HEK293 (cell line): ENCODE measurements around the gene UGT1A10.

Source experiments
- CTCF ChIA-PET: fragments of 350-600 bp; formaldehyde crosslinking; extraction: SDS; loops from one replicate; lab custom pipeline; 2021; ENCODE audit warnings: antibody characterized with exemption; lab: Yijun Ruan, JAX
- POLR2A ChIA-PET: fragments of 300-600 bp; formaldehyde crosslinking; extraction: SDS; loops from one replicate; lab custom pipeline; 2020; ENCODE audit warnings: antibody characterized with exemption, inconsistent platforms; lab: Yijun Ruan, JAX
- H3K27ac ChIP-seq: fragments of 200-500 bp; sonication (Bioruptor generic); 2 replicates; pipeline ENCODE4 v1.5.1; 2014; ENCODE audit warnings: low read depth, low read length, control low read depth, inconsistent platforms; ENCODE audit errors: extremely low read depth
- H3K36me3 ChIP-seq, 2 experiments: fragments of 200-500 bp in 1 of 2; sonication (Bioruptor generic) in 1 of 2; 1 replicate in 1 of 2; 2 replicates in 1 of 2; pipeline ENCODE4 v1.5.1; 2014 to 2017; ENCODE audit warnings: inconsistent platforms in 2 of 2, low read length in 2 of 2; ENCODE audit not compliant: control insufficient read depth in 2 of 2, insufficient read depth in 1 of 2
- H3K4me1 ChIP-seq: fragments of 200-500 bp; sonication (Bioruptor generic); 2 replicates; pipeline ENCODE4 v1.5.1; 2014; ENCODE audit warnings: mild to moderate bottlenecking, low read length, inconsistent platforms; ENCODE audit not compliant: control insufficient read depth, insufficient read depth
- H3K4me3 ChIP-seq: 2 replicates; pipeline ENCODE4 v1.5.1; 2011; ENCODE audit warnings: low read depth, mild to moderate bottlenecking, control low read depth, low read length, moderate library complexity
- H3K9me3 ChIP-seq: fragments of 200-500 bp; sonication (Bioruptor generic); 2 replicates; pipeline ENCODE4 v1.5.1; 2014; ENCODE audit warnings: low read depth, low read length, inconsistent platforms; ENCODE audit not compliant: control insufficient read depth, insufficient read depth
- GFI1B ChIP-seq: fragments of 450-650 bp; formaldehyde crosslinking; IDR thresholded peaks from 2 replicates; pipeline ENCODE4 v1.5.1; 2016; ENCODE audit warnings: missing biosample characterization, missing genetic modification characterization
- GLI4 ChIP-seq: fragments of 450-650 bp; formaldehyde crosslinking; IDR thresholded peaks from 2 replicates; pipeline ENCODE4 v1.5.1; 2016; ENCODE audit warnings: missing biosample characterization, missing genetic modification characterization
- HOXA7 ChIP-seq: sonication (generic); formaldehyde crosslinking; IDR thresholded peaks from 2 replicates; pipeline ENCODE4 v1.8.1; 2022; ENCODE audit warnings: missing genetic modification reagents, borderline replicate concordance
- KLF7 ChIP-seq: fragments of 450-650 bp; formaldehyde crosslinking; IDR thresholded peaks from 2 replicates; pipeline ENCODE4 v1.5.1; 2016; ENCODE audit warnings: missing biosample characterization, missing genetic modification characterization, borderline replicate concordance
- MYNN ChIP-seq: fragments of 450-650 bp; formaldehyde crosslinking; IDR thresholded peaks from 2 replicates; pipeline ENCODE4 v1.5.1; 2016; ENCODE audit warnings: missing biosample characterization, missing genetic modification characterization, borderline replicate concordance
- OSR2 ChIP-seq: fragments of 450-650 bp; formaldehyde crosslinking; IDR thresholded peaks from 2 replicates; pipeline ENCODE4 v1.5.1; 2016; ENCODE audit warnings: missing biosample characterization, missing genetic modification characterization
- SCRT1 ChIP-seq: fragments of 450-650 bp; formaldehyde crosslinking; IDR thresholded peaks from 2 replicates; pipeline ENCODE4 v1.5.1; 2016; ENCODE audit warnings: missing biosample characterization, missing genetic modification characterization, borderline replicate concordance
- SCRT2 ChIP-seq: fragments of 450-650 bp; formaldehyde crosslinking; IDR thresholded peaks from 2 replicates; pipeline ENCODE4 v1.5.1; 2016; ENCODE audit warnings: missing biosample characterization, missing genetic modification characterization
- ZBTB17 ChIP-seq: fragments of 450-650 bp; formaldehyde crosslinking; IDR thresholded peaks from 2 replicates; pipeline ENCODE4 v1.5.1; 2016; ENCODE audit warnings: missing biosample characterization, missing genetic modification characterization
- ZNF175 ChIP-seq: fragments of 450-650 bp; formaldehyde crosslinking; IDR thresholded peaks from 2 replicates; pipeline ENCODE4 v1.5.1; 2016; ENCODE audit warnings: missing biosample characterization, missing genetic modification characterization
- ZNF211 ChIP-seq: fragments of 450-650 bp; formaldehyde crosslinking; IDR thresholded peaks from 2 replicates; pipeline ENCODE4 v1.5.1; 2016; ENCODE audit warnings: low read depth, missing biosample characterization, missing genetic modification characterization
- ZNF239 ChIP-seq: fragments of 450-650 bp; formaldehyde crosslinking; IDR thresholded peaks from 2 replicates; pipeline ENCODE4 v1.5.1; 2016; ENCODE audit warnings: missing biosample characterization, missing genetic modification characterization
- ZNF335 ChIP-seq: fragments of 450-650 bp; formaldehyde crosslinking; conservative IDR thresholded peaks from 2 replicates; pipeline ENCODE4 v1.5.1; 2016; ENCODE audit warnings: missing biosample characterization, missing genetic modification characterization
- ZNF529 ChIP-seq: fragments of 450-650 bp; formaldehyde crosslinking; IDR thresholded peaks from 2 replicates; pipeline ENCODE4 v1.5.1; 2017; ENCODE audit warnings: missing genetic modification characterization, missing biosample characterization; ENCODE audit not compliant: insufficient replicate concordance
- ZNF544 ChIP-seq: fragments of 450-650 bp; formaldehyde crosslinking; IDR thresholded peaks from 2 replicates; pipeline ENCODE4 v1.5.0; 2017; ENCODE audit warnings: missing biosample characterization, missing genetic modification characterization
- ZNF596 ChIP-seq: fragments of 450-650 bp; IDR thresholded peaks from 2 replicates; pipeline ENCODE4 v1.5.0; 2018; ENCODE audit warnings: missing biosample characterization, mild to moderate bottlenecking, missing genetic modification characterization, moderate library complexity
- ZNF623 ChIP-seq: fragments of 450-650 bp; formaldehyde crosslinking; IDR thresholded peaks from 2 replicates; pipeline ENCODE4 v1.5.1; 2016; ENCODE audit warnings: missing biosample characterization, missing genetic modification characterization
- ZNF747 ChIP-seq: fragments of 450-650 bp; formaldehyde crosslinking; IDR thresholded peaks from 2 replicates; pipeline ENCODE4 v1.5.1; 2016; ENCODE audit warnings: missing biosample characterization, missing genetic modification characterization
- ZNF785 ChIP-seq: fragments of 450-650 bp; formaldehyde crosslinking; IDR thresholded peaks from 2 replicates; pipeline ENCODE4 v1.5.1; 2016; ENCODE audit warnings: missing biosample characterization, missing genetic modification characterization
- ZNF837 ChIP-seq: fragments of 450-650 bp; formaldehyde crosslinking; IDR thresholded peaks from 2 replicates; pipeline ENCODE4 v1.5.1; 2016; ENCODE audit warnings: missing biosample characterization, missing genetic modification characterization
- ZSCAN30 ChIP-seq: fragments of 450-650 bp; IDR thresholded peaks from 2 replicates; pipeline ENCODE4 v1.5.1; 2018; ENCODE audit warnings: missing biosample characterization, mild to moderate bottlenecking, missing genetic modification characterization, moderate library complexity
- TF ChIP-seq, protein P1 (sequence below): fragments of 450-650 bp; formaldehyde crosslinking; IDR thresholded peaks from 2 replicates; pipeline ENCODE4 v1.5.1; 2016; ENCODE audit warnings: missing biosample characterization, missing genetic modification characterization
- TF ChIP-seq, protein P2 (sequence below): fragments of 450-650 bp; formaldehyde crosslinking; IDR thresholded peaks from 2 replicates; pipeline ENCODE4 v1.5.1; 2016; ENCODE audit warnings: missing biosample characterization, missing genetic modification characterization
- TF ChIP-seq, protein P3 (sequence below): fragments of 450-650 bp; formaldehyde crosslinking; IDR thresholded peaks from 2 replicates; pipeline ENCODE4 v1.5.1; 2017; ENCODE audit warnings: missing biosample characterization, missing genetic modification characterization
- TF ChIP-seq, protein P4 (sequence below): fragments of 450-650 bp; formaldehyde crosslinking; IDR thresholded peaks from 2 replicates; pipeline ENCODE4 v1.5.1; 2017; ENCODE audit warnings: missing biosample characterization, mild to moderate bottlenecking, missing genetic modification characterization, moderate library complexity

The UGT1A10 gene

DNA sequence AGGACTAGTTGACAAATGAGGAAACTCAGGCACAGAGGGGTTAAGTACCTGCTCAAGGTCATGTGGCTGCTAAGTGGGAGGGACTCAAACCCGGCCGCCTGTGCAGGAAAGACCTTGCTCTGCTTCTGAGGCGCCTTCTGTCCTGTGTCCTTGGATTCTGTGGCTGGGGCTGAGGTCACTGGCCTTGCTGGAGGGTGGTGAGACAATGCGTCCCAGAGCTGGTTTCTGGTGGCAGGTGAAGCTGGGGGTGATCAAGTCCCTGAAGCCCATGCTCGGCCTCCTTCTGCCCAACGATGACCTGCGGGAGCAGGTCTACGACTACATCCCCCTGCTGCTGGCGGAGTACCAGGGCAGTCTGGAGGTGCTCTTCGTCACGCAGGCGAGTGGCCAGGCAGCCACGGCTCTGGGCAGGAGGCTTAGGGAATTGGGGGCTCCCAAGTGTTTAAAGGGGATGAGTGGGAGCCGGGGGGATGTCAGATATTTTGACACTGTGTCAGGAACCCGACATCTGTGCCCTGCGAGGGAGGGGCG, 157.9 kb downstream of the UGT1A10 start:
- Histone ChIP-seq H3K4me3 (no peak overlapping the region), H3K4me1 (no peaks in the 10 kb centered on the region), H3K27ac (no peak overlapping the region), H3K36me3 (no peaks in the 10 kb centered on the region), H3K9me3 (no peaks in the 10 kb centered on the region)
- ChIA-PET CTCF (no interaction called here), POLR2A (no interaction called here)
- TF ChIP-seq GLI4 (tag by site-specific recombination) (no peak), ZNF623 (tag by site-specific recombination) (no peak), SCRT2 (tag by site-specific recombination) (no peak), SCRT1 (no peak), MYNN (tag by site-specific recombination) (no peak), ZNF335 (tag by site-specific recombination) (no peak), ZNF544 (tag by site-specific recombination) (no peak), ZNF785 (tag by site-specific recombination) (no peak), ZNF837 (no peak), ZNF596 (no peak)
- TF ChIP-seq, protein P1, sequence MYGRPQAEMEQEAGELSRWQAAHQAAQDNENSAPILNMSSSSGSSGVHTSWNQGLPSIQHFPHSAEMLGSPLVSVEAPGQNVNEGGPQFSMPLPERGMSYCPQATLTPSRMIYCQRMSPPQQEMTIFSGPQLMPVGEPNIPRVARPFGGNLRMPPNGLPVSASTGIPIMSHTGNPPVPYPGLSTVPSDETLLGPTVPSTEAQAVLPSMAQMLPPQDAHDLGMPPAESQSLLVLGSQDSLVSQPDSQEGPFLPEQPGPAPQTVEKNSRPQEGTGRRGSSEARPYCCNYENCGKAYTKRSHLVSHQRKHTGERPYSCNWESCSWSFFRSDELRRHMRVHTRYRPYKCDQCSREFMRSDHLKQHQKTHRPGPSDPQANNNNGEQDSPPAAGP (tag by site-specific recombination), result no peak
- TF ChIP-seq, protein P2, sequence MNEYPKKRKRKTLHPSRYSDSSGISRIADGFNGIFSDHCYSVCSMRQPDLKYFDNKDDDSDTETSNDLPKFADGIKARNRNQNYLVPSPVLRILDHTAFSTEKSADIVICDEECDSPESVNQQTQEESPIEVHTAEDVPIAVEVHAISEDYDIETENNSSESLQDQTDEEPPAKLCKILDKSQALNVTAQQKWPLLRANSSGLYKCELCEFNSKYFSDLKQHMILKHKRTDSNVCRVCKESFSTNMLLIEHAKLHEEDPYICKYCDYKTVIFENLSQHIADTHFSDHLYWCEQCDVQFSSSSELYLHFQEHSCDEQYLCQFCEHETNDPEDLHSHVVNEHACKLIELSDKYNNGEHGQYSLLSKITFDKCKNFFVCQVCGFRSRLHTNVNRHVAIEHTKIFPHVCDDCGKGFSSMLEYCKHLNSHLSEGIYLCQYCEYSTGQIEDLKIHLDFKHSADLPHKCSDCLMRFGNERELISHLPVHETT, result no peak

DNA sequence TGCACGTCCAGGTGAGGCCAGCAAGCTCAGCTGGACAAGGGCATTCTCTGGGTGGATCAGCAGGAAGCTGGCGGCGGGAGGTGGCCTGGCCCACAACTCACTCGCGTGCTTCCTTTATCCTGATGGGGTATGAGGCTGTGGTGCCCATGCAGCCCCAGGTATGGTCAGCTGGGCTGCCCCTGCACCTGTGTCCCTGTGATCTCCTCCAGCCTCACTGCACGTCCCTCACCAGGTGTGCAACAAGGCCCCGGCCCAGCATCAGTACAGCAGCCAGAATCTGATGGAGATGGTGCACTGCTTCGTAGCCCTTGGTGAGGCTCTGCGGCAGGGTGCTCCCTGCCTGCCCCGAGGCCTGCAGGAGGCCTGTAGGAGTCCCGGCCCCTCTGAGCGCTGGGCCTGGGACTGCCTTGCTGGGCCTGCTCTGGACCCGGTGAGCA, 159.5 kb downstream of the UGT1A10 start:
- ChIA-PET CTCF (no interaction called here), POLR2A (no interaction called here)
- H3K27ac ChIP-seq, result no peak overlapping the region
- TF ChIP-seq, protein P3, sequence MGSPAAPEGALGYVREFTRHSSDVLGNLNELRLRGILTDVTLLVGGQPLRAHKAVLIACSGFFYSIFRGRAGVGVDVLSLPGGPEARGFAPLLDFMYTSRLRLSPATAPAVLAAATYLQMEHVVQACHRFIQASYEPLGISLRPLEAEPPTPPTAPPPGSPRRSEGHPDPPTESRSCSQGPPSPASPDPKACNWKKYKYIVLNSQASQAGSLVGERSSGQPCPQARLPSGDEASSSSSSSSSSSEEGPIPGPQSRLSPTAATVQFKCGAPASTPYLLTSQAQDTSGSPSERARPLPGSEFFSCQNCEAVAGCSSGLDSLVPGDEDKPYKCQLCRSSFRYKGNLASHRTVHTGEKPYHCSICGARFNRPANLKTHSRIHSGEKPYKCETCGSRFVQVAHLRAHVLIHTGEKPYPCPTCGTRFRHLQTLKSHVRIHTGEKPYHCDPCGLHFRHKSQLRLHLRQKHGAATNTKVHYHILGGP (tag by site-specific recombination), result no peak
- TF ChIP-seq ZNF175, result no peak
- no peak for TF ChIP-seq OSR2 (tag by site-specific recombination)
- no peak for TF ChIP-seq ZNF211 (tag by site-specific recombination)
- no peaks in the 10 kb centered on the region for H3K9me3 ChIP-seq
- no peak overlapping the region for H3K4me3 ChIP-seq
- no peaks in the 10 kb centered on the region for H3K36me3 ChIP-seq
- H3K4me1 ChIP-seq, result no peaks in the 10 kb centered on the region

DNA sequence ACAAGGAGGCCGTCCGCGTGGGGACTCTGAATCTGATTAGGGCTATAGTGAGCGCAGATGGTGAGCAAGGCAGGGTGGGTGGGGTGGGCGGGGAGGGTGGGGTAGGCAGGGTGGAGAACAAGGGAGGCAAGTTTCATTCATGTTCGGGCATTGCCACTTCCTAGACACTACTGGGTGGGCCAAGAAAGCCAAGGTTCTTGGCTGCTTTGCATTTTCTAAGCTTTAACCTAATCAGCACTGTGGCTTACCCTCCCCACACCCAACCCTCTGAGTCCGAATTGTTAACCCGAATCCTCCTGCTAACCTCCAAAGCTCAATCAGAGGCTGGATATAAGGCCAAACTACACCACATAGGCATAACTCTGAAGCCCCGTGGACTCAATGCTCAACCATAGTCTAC, 160.0 kb downstream of the UGT1A10 start:
- TF ChIP-seq ZBTB17 (tag by site-specific recombination), result no peak
- TF ChIP-seq ZSCAN30 (tag by site-specific recombination), result no peak
- no peak for TF ChIP-seq HOXA7
- no peak for TF ChIP-seq ZNF747 (tag by site-specific recombination)
- no peak for TF ChIP-seq GFI1B (tag by site-specific recombination)
- TF ChIP-seq ZNF239 (tag by site-specific recombination), result no peak
- TF ChIP-seq KLF7 (tag by site-specific recombination), result no peak
- TF ChIP-seq, protein P4, sequence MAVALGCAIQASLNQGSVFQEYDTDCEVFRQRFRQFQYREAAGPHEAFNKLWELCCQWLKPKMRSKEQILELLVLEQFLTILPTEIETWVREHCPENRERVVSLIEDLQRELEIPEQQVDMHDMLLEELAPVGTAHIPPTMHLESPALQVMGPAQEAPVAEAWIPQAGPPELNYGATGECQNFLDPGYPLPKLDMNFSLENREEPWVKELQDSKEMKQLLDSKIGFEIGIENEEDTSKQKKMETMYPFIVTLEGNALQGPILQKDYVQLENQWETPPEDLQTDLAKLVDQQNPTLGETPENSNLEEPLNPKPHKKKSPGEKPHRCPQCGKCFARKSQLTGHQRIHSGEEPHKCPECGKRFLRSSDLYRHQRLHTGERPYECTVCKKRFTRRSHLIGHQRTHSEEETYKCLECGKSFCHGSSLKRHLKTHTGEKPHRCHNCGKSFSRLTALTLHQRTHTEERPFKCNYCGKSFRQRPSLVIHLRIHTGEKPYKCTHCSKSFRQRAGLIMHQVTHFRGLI (tag by site-specific recombination), result no peak
- no peak for TF ChIP-seq ZNF529 (tag by site-specific recombination)
- H3K36me3 ChIP-seq, result no peaks in the 10 kb centered on the region
- no peak overlapping the region for H3K27ac ChIP-seq
- no peaks in the 10 kb centered on the region for H3K9me3 ChIP-seq
- POLR2A ChIA-PET, result no interaction called here
- H3K4me1 ChIP-seq, result no peaks in the 10 kb centered on the region
- CTCF ChIA-PET, result interaction anchor here (1.2 kb wide), 1 partner anchor 11 kb away, joined by 3 read pairs; no protein-coding TSS in a partner anchor
- no peak overlapping the region for H3K4me3 ChIP-seq
